Measurements from ENCODE around the gene PLEKHJ1. TPM values are rescaled to one million over a fixed set of nuclear protein-coding genes. Genes with fewer than 3 reads are reported as not detected.

The PLEKHJ1 gene
- total RNA-seq, 1 donor from 2014 or later, result 78.3 TPM

- Histone ChIP-seq H3K4me1 (ENCODE audit: insufficient read depth, low read length) (peaks cover 6% of the 10 kb centered on the region), H4K20me1 (ENCODE audit: insufficient read depth, low read length) (peaks cover 16% of the 10 kb centered on the region), H3K9me3 (ENCODE audit: insufficient read depth, low read depth, low read length) (no peaks in the 10 kb centered on the region), H3K4me2 (ENCODE audit: low read length) (no peak overlapping the region), H3K79me2 (ENCODE audit: insufficient read depth, low read length) (peaks cover under 1% of the 10 kb centered on the region), H3K36me3 (ENCODE audit: insufficient read depth, low read length) (no peaks in the 10 kb centered on the region), H2AFZ (ENCODE audit: low read depth, low read length) (no peak overlapping the region), H3K27me3 (ENCODE audit: insufficient read depth, low read length) (no peaks in the 10 kb centered on the region), H3K27ac (ENCODE audit: low read depth, low read length) (no peak overlapping the region), H3K4me3 (ENCODE audit: insufficient read depth, low read depth, low read length) (no peak overlapping the region), H3K9ac (ENCODE audit: low read length) (no peak overlapping the region)
- DNase-seq (ENCODE audit: low read depth) (no peak), FAIRE-seq (no peak)
- Mint-ChIP-seq H3K4me1 (ENCODE audit: low read depth, unreplicated experiment) (peaks cover 3% of the 10 kb centered on the region), H3K27ac (ENCODE audit: unreplicated experiment) (no peak overlapping the region), H3K9me3 (ENCODE audit: unreplicated experiment) (no peaks in the 10 kb centered on the region), H3K4me3 (ENCODE audit: unreplicated experiment) (no peak overlapping the region), H3K27me3 (ENCODE audit: low read depth, unreplicated experiment) (peaks cover 9% of the 10 kb centered on the region), H3K36me3 (ENCODE audit: low read depth, unreplicated experiment) (peaks cover 2% of the 10 kb centered on the region)
- TF ChIP-seq CTCF (IDR thresholded peaks at IDR 0.05; ENCODE audit: insufficient read depth, low read depth, low read length) (no peak), EZH2 (IDR thresholded peaks at IDR 0.05; ENCODE audit: insufficient read depth, low read length) (no peak)
These were observed 44.6 kb upstream of the PLEKHJ1 start for GRCh38 chr19:2280633-2281264.

GRCh38 chr19:2278459-2279158 lies 42.5 kb upstream of the PLEKHJ1 start:
- H3K4me1 Mint-ChIP-seq (ENCODE audit: low read depth, unreplicated experiment), result peaks cover 13% of the 10 kb centered on the region
- H3K36me3 Mint-ChIP-seq (ENCODE audit: low read depth, unreplicated experiment), result peaks cover 8% of the 10 kb centered on the region
- H3K36me3 ChIP-seq (ENCODE audit: insufficient read depth, low read length), result no peaks in the 10 kb centered on the region
- no peak overlapping the region for H3K4me3 Mint-ChIP-seq (ENCODE audit: unreplicated experiment)
- FAIRE-seq, result no peak
- TF ChIP-seq EZH2 (IDR thresholded peaks at IDR 0.05; ENCODE audit: insufficient read depth, low read length), result no peak
- TF ChIP-seq CTCF (IDR thresholded peaks at IDR 0.05; ENCODE audit: insufficient read depth, low read depth, low read length), result no peak
- H2AFZ ChIP-seq (ENCODE audit: low read depth, low read length), result no peak overlapping the region
- H3K27ac ChIP-seq (ENCODE audit: low read depth, low read length), result no peak overlapping the region
- H3K4me3 ChIP-seq (ENCODE audit: insufficient read depth, low read depth, low read length), result no peak overlapping the region
- H4K20me1 ChIP-seq (ENCODE audit: insufficient read depth, low read length), result peaks cover 34% of the 10 kb centered on the region
- no peak overlapping the region for H3K27ac Mint-ChIP-seq (ENCODE audit: unreplicated experiment)
- DNase-seq (ENCODE audit: low read depth), result no peak
- H3K27me3 ChIP-seq (ENCODE audit: insufficient read depth, low read length), result no peaks in the 10 kb centered on the region
- peaks cover 13% of the 10 kb centered on the region for H3K4me1 ChIP-seq (ENCODE audit: insufficient read depth, low read length)
- peaks cover 5% of the 10 kb centered on the region for H3K27me3 Mint-ChIP-seq (ENCODE audit: low read depth, unreplicated experiment)
- H3K9me3 Mint-ChIP-seq (ENCODE audit: unreplicated experiment), result no peaks in the 10 kb centered on the region
- no peak overlapping the region for H3K9ac ChIP-seq (ENCODE audit: low read length)
- H3K4me2 ChIP-seq (ENCODE audit: low read length), result no peak overlapping the region
- H3K9me3 ChIP-seq (ENCODE audit: insufficient read depth, low read depth, low read length), result no peaks in the 10 kb centered on the region
- peaks cover 20% of the 10 kb centered on the region for H3K79me2 ChIP-seq (ENCODE audit: insufficient read depth, low read length)

GRCh38 chr19:2277138-2277537 lies 41.0 kb upstream of the PLEKHJ1 start:
- Mint-ChIP-seq H3K27me3 (ENCODE audit: low read depth, unreplicated experiment) (no peaks in the 10 kb centered on the region), H3K4me1 (ENCODE audit: low read depth, unreplicated experiment) (peaks cover 13% of the 10 kb centered on the region), H3K27ac (ENCODE audit: unreplicated experiment) (no peak overlapping the region), H3K36me3 (ENCODE audit: low read depth, unreplicated experiment) (peaks cover 8% of the 10 kb centered on the region), H3K9me3 (ENCODE audit: unreplicated experiment) (no peaks in the 10 kb centered on the region), H3K4me3 (ENCODE audit: unreplicated experiment) (no peak overlapping the region)
- Histone ChIP-seq H3K4me2 (ENCODE audit: low read length) (no peak overlapping the region), H3K79me2 (ENCODE audit: insufficient read depth, low read length) (peaks cover 34% of the 10 kb centered on the region), H3K9me3 (ENCODE audit: insufficient read depth, low read depth, low read length) (no peaks in the 10 kb centered on the region), H3K36me3 (ENCODE audit: insufficient read depth, low read length) (peaks cover 3% of the 10 kb centered on the region), H3K27me3 (ENCODE audit: insufficient read depth, low read length) (no peaks in the 10 kb centered on the region), H3K4me3 (ENCODE audit: insufficient read depth, low read depth, low read length) (no peak overlapping the region), H3K4me1 (ENCODE audit: insufficient read depth, low read length) (peaks cover 22% of the 10 kb centered on the region), H3K27ac (ENCODE audit: low read depth, low read length) (no peak overlapping the region), H4K20me1 (ENCODE audit: insufficient read depth, low read length) (peaks cover 48% of the 10 kb centered on the region), H2AFZ (ENCODE audit: low read depth, low read length) (no peak overlapping the region), H3K9ac (ENCODE audit: low read length) (no peak overlapping the region)
- FAIRE-seq (no peak), DNase-seq (ENCODE audit: low read depth) (no peak)
- no peak for TF ChIP-seq CTCF (IDR thresholded peaks at IDR 0.05; ENCODE audit: insufficient read depth, low read depth, low read length)
- no peak for TF ChIP-seq EZH2 (IDR thresholded peaks at IDR 0.05; ENCODE audit: insufficient read depth, low read length)

Data from astrocyte (in vitro differentiated cells and primary cell).